HG03066 (cell line): ENCODE results near the gene MYPOP.

Experiments
- ATAC-seq: cut with Tn5 transposase; IDR thresholded peaks from one replicate; pipeline ENCODE4 v1.9.1; 2021; ENCODE audit warnings: low read depth; ENCODE audit not compliant: unreplicated experiment

The MYPOP gene

DNA sequence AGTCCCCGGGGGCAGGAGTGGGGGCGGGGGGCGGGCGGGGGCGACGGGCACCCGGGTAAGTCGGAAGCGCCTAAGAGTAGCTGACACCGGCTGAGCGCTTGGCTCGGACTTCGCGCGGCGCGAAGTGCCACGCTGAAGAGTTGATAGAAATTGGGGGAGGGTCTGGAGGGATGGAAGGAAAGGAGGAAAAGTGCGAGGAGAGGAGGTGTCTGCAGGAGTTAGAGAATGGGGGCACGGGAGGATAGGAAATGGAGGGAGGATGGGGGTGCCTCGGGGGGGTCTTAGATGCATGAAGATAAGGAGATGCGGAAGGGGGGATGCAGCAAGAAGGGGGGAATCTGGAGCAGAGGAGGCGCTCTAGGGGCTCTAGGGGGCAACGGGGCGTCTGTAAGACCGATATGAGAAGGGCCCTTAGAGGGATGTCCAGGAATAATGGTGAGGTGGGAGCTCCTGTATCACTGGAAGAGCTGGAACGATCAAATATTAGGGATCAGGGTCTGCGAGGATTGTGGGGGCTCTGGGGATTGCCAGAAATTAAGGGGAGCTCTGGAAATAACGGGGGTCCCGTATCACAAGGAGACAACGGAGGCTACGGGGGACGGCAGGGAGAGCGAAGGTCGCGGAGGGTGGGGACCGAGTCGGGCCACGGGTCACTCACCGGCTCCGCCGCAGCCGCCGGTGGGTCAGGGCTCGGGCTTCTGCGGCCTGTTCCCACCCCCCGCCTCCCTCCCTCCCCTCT is at the start of gene MYPOP:
Gene MYPOP, minus strand, starts transcription at position 702 of the 739 bp plus-strand sequence. CDS start 840 bp downstream, outside the sequence.
- ATAC-seq = no peak

- ATAC-seq = no peak
Measured at GRCh38 chr19:45947926-45948325, 45.5 kb upstream of the MYPOP start.

GRCh38 chr19:45940515-45940805 is 38.0 kb upstream of the MYPOP start:
- no peak for ATAC-seq

GRCh38 chr19:45939792-45940514 is 37.5 kb upstream of the MYPOP start:
- no peak for ATAC-seq

DNA sequence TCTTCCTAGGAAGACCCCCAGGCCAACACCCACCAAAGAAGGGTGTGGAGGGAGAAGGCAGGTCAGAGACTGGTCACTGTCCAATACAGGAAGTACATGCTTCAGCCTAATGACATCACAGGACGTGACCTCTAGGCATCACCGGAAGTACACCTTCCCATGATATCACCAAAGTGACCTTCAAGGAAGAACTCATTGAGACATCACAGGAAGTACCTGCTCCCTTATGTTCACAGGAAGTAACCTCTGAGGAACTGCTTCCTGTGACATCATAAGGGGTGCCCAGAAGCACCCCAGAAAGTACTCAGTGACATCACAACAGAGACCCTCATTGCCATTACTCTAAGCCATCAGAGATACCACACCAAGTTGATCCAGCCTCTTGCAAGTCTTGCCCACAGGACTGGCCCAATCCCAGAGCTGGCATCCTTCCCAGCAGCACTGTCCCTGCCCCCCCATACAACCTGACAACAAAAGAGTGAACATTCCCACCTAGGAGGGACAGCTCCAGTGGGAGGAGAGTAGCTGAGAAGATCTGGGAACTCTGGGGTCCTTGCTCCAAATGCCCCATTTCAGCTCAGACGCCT is 36.4 kb upstream of the MYPOP start:
- no peak for ATAC-seq

- no peak for ATAC-seq
Measured at GRCh38 chr19:45935267-45935666, 32.9 kb upstream of the MYPOP start.

DNA sequence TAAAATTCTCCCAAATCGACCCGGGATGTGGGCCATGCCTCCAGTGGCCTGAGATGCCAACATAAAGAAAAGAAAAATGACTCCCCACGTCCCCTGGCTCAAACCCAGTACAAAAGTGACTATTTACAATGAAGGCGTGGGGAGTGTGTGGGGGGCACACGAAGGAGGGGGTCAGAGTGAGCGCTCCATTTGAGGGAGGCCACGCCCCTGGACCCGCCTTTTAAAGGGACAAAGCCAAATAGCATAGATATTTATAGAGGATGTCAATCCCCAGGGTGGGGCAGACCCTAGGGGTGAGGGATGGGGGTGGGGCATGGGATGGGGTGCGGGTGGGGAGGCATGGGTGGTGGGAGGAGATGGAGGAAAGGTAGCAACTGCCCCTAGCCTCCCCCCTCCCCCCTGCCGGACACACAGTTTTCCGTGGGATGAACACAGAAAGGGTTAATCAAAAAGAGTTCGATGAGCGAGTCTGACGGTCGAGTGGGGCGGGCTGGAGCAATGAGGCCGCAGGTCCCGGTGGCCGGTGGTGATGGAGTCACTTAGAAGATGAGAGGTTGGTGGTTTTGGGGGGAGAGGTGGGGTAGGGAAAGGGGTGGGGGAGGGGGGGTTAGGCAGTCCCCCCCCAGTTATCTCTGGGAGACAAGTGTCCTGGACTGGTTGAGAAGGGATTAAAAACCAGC is 32.3 kb upstream of the MYPOP start:
- ATAC-seq = no peak

- no peak for ATAC-seq
Measured at GRCh38 chr19:45933759-45934158, 31.3 kb upstream of the MYPOP start.

- ATAC-seq = no peak
Measured at GRCh38 chr19:45931055-45931454, 28.6 kb upstream of the MYPOP start.

DNA sequence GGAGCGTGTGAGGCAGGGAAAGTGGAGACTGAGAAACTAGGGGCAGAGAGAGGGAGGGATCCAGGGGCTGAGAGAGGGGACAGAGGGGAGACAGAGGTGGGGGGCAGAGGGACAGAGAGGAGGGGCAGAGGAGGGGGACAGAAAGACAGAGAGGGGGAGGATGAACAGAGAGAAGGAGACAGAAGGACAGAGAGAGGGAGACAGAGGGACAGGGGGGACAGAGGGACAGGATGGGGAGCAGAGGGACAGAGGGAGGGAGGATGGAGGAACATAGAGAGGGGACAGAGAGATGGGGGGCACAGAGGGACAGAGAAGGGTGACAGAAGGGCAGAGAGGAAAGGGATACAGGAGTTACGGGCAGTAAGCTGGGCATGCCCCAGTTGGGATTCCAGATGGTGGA is 26.8 kb upstream of the MYPOP start:
- no peak for ATAC-seq

- ATAC-seq = no peak
Measured at GRCh38 chr19:45927565-45928261, 25.3 kb upstream of the MYPOP start.

- ATAC-seq = no peak
Measured at GRCh38 chr19:45924891-45925447, 22.6 kb upstream of the MYPOP start.

DNA sequence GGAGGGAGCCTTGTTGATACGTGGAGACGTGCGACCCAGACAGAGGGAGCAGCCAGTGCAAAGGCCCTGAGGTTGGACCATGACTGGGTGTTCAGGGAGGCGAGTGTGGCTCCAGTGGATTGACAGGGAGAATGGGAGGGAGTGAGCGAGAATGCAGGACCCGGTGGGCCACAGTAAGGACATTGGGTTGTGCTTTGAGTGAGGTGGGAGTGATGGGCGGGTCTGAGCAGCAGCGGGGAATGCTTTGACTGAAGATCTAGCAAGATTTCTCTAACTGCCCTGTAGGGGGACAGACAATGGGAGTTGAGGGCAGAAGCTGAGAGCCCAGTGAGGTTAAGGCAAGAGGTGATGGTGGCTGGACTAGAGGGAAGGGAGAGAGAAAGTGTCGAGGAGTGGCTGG is 19.9 kb upstream of the MYPOP start:
- ATAC-seq = no peak

DNA sequence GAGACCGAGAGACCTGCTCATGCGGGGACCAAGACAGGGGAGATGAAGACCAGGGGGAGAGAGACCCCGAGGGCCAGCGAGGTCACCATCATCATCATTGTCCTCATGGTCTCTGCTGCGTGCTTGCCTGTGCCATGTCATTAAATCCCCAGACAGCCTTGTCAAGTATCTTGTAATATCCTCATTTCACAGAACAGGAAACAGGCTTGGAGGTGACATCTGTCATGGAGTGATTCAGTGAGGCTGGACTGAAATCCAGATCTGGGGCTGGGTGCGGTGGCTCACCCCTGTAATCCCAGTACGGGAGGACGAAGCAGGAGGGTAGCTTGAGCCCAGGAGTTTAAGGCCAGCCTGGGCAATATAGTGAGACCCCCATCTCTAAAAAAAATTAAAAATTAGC is 18.0 kb upstream of the MYPOP start:
- no peak for ATAC-seq

- ATAC-seq = no peak
Measured at GRCh38 chr19:45919678-45920077, 17.3 kb upstream of the MYPOP start.

GRCh38 chr19:45918721-45919120 is 16.3 kb upstream of the MYPOP start:
- ATAC-seq = no peak

DNA sequence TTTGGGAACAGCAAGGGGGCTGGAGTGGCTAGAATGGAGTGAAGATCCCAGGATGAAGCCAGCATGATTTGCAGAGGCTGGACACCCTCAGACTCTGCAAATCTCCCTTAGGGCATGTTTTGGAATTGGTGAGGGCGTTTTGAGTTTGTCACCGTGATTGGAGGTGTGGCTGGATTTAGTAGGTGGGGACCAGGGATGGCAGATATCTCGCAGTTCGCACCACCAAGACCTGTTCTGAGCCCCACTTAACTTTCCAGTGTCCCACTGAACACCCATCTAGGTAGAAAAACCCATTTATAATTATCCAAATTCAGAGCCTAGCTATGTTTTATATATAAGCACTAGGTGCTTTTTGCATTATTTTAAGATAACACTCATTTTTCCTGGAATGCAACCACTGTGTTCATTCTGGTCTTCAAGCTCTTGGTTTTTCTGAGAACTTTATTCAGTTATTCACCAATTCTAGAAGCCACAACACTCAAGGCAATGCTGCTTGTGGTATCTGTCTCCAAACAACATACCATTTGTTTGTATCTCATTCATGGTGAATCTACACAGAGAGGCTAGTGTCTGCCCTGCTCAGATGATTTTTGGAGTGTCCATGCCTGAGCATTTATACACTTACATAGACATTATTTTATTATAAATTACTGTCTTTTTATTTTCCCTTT is 15.1 kb upstream of the MYPOP start:
- ATAC-seq = no peak

DNA sequence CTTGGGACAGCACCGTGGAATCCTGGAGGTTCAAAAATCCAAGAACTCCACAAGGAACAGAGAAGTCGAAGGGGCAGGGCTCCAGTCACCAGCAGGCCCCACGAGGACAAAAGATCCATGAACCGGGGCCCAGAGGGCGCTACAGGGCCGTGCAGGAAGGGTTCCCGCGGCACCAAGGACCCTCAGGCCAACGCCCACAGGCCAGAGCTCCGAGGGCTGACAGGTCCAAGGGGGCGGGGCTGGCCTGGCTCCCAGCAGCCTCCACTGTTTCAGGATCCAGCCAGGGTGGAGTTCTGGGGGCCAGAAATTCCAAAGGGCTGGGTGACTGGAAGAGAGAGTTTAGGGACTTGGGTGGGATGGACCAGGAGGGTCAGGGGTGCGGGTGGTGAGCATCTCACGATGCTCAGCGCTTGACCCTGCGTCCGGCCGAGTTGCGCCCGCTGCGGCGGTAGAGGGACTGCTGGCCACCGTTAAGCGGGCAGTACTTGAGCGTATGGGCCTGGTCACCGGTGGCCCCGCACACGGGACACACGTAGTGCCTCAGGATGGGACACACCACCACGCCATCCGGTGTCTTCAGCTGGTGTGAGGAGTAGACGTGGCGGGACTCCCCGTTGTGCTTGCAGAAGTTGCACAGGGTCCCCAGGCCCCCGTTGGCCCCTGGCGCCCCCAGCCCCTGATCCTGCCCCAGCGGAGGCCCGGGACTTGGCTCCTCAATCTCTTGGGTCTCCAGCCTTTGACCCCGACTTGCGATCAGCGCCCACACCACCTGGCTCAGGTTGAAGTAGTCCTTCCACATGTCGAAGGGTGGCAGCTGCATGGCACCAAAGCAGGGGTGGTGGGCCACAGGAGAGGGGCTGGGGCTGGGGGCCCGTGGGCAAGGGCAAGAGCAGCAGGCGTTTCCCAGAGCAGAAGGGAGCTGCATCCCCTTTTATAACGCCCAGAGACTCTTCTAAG is 11.7 kb upstream of the MYPOP start, which contains the start of gene NANOS2:
Gene NANOS2, minus strand, starts transcription at position 905 of the 957 bp plus-strand sequence. Its CDS starts 85 bp downstream, at position 820.
- no peak for ATAC-seq

DNA sequence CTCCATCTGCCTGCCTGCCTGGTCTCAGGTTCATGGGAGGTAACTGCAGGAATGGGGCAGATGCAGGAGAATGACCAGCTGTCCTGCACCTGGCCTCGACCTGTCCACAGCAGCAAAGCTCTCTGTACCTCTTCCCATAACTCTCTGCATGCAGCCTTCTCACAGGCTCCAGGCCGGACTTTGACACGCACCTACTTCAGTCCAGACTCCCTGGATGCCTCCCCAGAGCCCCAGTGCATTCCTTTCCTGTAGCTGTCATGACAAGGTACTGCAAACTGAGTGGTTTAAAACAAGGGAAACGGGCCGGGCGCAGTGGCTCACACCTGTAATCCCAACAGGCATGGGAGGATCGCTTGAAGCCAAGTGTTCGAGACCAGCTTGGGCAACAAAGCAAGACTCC is 8.9 kb upstream of the MYPOP start:
- ATAC-seq = no peak
